ENCODE measurements around the gene NAT9. TPM values are rescaled to one million over a fixed set of nuclear protein-coding genes. Genes with fewer than 3 reads are reported as not detected.

NAT9 gene
- total and polyA plus RNA-seq, 9 donors, result 19.7 to 87.0 (median 56.5) TPM

DNA sequence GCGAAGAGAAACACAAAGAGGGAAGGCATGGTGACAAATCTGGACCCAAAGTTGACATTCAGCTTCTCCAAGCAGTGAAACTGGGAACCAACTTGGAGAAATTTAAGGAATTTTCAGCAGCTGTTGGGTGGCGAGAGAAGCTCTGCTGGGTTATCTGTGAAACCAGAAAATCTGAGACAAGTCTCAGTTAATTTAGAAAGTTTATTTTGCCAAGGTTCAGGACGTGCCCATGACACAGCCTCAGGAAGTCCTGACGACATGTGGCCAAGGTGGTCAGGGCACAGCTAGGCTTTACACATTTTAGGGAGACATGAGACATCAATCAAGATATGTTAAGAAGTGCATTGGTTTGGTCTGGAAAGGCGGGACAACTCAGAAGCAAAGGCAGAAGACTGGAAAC is 52.3 kb downstream of the NAT9 start:
- no peak for DNase-seq
- 49 to 71% (median 55%) methylated on average over 5 of the region's 5 CpGs for WGBS, 3 donors
- no peaks in the 10 kb centered on the region for H3K9me3 ChIP-seq
- no peak overlapping the region for H3K4me3 ChIP-seq
- H3K27me3 ChIP-seq, result no peaks in the 10 kb centered on the region
- H3K27ac ChIP-seq, result no peak overlapping the region
- H3K4me1 ChIP-seq (ENCODE audit: insufficient read depth), result no peaks in the 10 kb centered on the region
- no peak for TF ChIP-seq POLR2A (IDR thresholded peaks at IDR 0.05)
- TF ChIP-seq, protein P1, sequence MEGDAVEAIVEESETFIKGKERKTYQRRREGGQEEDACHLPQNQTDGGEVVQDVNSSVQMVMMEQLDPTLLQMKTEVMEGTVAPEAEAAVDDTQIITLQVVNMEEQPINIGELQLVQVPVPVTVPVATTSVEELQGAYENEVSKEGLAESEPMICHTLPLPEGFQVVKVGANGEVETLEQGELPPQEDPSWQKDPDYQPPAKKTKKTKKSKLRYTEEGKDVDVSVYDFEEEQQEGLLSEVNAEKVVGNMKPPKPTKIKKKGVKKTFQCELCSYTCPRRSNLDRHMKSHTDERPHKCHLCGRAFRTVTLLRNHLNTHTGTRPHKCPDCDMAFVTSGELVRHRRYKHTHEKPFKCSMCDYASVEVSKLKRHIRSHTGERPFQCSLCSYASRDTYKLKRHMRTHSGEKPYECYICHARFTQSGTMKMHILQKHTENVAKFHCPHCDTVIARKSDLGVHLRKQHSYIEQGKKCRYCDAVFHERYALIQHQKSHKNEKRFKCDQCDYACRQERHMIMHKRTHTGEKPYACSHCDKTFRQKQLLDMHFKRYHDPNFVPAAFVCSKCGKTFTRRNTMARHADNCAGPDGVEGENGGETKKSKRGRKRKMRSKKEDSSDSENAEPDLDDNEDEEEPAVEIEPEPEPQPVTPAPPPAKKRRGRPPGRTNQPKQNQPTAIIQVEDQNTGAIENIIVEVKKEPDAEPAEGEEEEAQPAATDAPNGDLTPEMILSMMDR (IDR thresholded peaks at IDR 0.05), result no peak
- TF ChIP-seq EP300 (IDR thresholded peaks at IDR 0.05), result no peak
- no peaks in the 10 kb centered on the region for H3K36me3 ChIP-seq
- intact Hi-C loops (cut with DNase I), result no loop called here

DNA sequence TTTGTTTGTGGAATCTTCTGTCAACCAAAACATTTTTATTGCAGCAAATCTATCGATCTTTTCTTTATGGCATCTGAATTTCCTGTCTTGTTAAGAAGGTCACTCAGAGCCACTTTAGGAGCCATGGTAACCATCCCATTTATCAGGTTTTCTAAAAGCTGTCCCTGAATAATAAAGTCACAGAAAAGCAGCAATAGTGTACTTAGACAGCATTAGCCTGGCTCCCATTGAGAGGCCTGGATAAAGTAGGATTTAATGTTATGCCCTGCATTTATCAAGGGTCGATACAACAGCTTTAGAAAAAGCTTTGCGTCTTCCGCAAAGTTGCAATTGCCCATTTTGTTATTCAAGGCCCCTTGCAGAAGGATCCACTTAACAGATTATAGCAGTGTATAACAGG is 53.4 kb downstream of the NAT9 start:
- intact Hi-C loops (cut with DNase I), result no loop called here
- Histone ChIP-seq H3K36me3 (no peaks in the 10 kb centered on the region), H3K4me3 (no peak overlapping the region), H3K4me1 (ENCODE audit: insufficient read depth) (no peaks in the 10 kb centered on the region), H3K27ac (no peak overlapping the region), H3K9me3 (no peaks in the 10 kb centered on the region), H3K27me3 (no peaks in the 10 kb centered on the region)
- no peak for DNase-seq
- TF ChIP-seq POLR2A (IDR thresholded peaks at IDR 0.05) (no peak), EP300 (IDR thresholded peaks at IDR 0.05) (no peak)
- TF ChIP-seq, protein P1 (IDR thresholded peaks at IDR 0.05), result no peak
- WGBS, 3 donors, result 85 to 93% (median 88%) methylated on average over 4 of the region's 4 CpGs

Small RNA genes lying within 50 kb of the gene (microRNA-seq; reads per million reads assigned to microRNA genes)
- gene MIR3615, result 2.1 to 14.7 (median 7.2) reads per million in 3 donors

Other genes with a start within 250 kb of the NAT9 start
- gene CD300LB, start 244.9 kb downstream of the NAT9 start, total RNA-seq, result under 1 TPM in 5 of 7 donors, not detected in 2; 0.13 to 0.69 (median 0.27) TPM
- under 1 TPM; 0.11 to 0.43 TPM for gene CD300LB, start 244.9 kb downstream of the NAT9 start, polyA plus RNA-seq
- 1 to 10 TPM in 2 of 7 donors, under 1 TPM in 4, not detected in 1; 0.18 to 1.6 (median 0.64) TPM for gene CD300C, start 230.2 kb downstream of the NAT9 start, total RNA-seq
- gene CD300C, start 230.2 kb downstream of the NAT9 start, polyA plus RNA-seq, result under 1 TPM; 0.40 to 0.52 TPM
- not detected for gene CD300H, start 208.8 kb downstream of the NAT9 start, total RNA-seq
- gene CD300H, start 208.8 kb downstream of the NAT9 start, polyA plus RNA-seq, result not detected
- gene CD300LD, start 184.1 kb downstream of the NAT9 start, total RNA-seq, result not detected
- not detected for gene CD300LD, start 184.1 kb downstream of the NAT9 start, polyA plus RNA-seq
- under 1 TPM; 0.11 to 0.79 (median 0.15) TPM for gene CD300E, start 152.6 kb downstream of the NAT9 start, total RNA-seq
- gene CD300E, start 152.6 kb downstream of the NAT9 start, polyA plus RNA-seq, result 1 to 10 TPM in 1 of 2 donors, under 1 TPM in 1; 0.30 to 1.1 TPM
- 1 to 10 TPM in 2 of 7 donors, under 1 TPM in 4, not detected in 1; 0.23 to 3.9 (median 0.34) TPM for gene CD300LF, start 63.4 kb downstream of the NAT9 start, total RNA-seq
- 1 to 10 TPM in 1 of 2 donors, under 1 TPM in 1; 0.36 to 2.6 TPM for gene CD300LF, start 63.4 kb downstream of the NAT9 start, polyA plus RNA-seq
- gene RAB37, start 39.1 kb downstream of the NAT9 start, total RNA-seq, result under 1 TPM in 5 of 7 donors, not detected in 2; 0.45 to 0.72 (median 0.57) TPM
- 1 to 10 TPM in 1 of 2 donors, under 1 TPM in 1; 0.58 to 2.4 TPM for gene RAB37, start 39.1 kb downstream of the NAT9 start, polyA plus RNA-seq
- 100 to 1,000 TPM in 1 of 7 donors, 10 to 100 TPM in 6; 12.1 to 101 (median 21.7) TPM for gene NHERF1, start 27.7 kb downstream of the NAT9 start, total RNA-seq
- 10 to 100 TPM; 13.9 to 21.0 TPM for gene NHERF1, start 27.7 kb downstream of the NAT9 start, polyA plus RNA-seq
- gene GRIN2C, start 83.5 kb upstream of the NAT9 start, total RNA-seq, result under 1 TPM; 0.11 to 0.82 (median 0.32) TPM
- under 1 TPM; 0.36 to 0.58 TPM for gene GRIN2C, start 83.5 kb upstream of the NAT9 start, polyA plus RNA-seq
- gene FDXR, start 96.6 kb upstream of the NAT9 start, total RNA-seq, result 10 to 100 TPM; 11.1 to 50.8 (median 43.4) TPM
- 10 to 100 TPM; 13.6 to 26.5 TPM for gene FDXR, start 96.6 kb upstream of the NAT9 start, polyA plus RNA-seq
- gene FADS6, start 117.3 kb upstream of the NAT9 start, total RNA-seq, result under 1 TPM in 1 of 7 donors, not detected in 6; 0.42 TPM
- under 1 TPM in 1 of 2 donors, not detected in 1; 0.12 TPM for gene FADS6, start 117.3 kb upstream of the NAT9 start, polyA plus RNA-seq
- gene USH1G, start 146.9 kb upstream of the NAT9 start, total RNA-seq, result 1 to 10 TPM in 4 of 7 donors, under 1 TPM in 3; 0.57 to 1.4 (median 1.1) TPM
- gene USH1G, start 146.9 kb upstream of the NAT9 start, polyA plus RNA-seq, result under 1 TPM; 0.08 to 0.29 TPM
- gene OTOP2, start 147.9 kb upstream of the NAT9 start, total RNA-seq, result not detected
- gene OTOP2, start 147.9 kb upstream of the NAT9 start, polyA plus RNA-seq, result not detected
- not detected for gene OTOP3, start 159.6 kb upstream of the NAT9 start, total RNA-seq
- gene OTOP3, start 159.6 kb upstream of the NAT9 start, polyA plus RNA-seq, result not detected
- gene HID1, start 196.4 kb upstream of the NAT9 start, total RNA-seq, result 10 to 100 TPM in 2 of 7 donors, 1 to 10 TPM in 5; 1.8 to 21.6 (median 5.2) TPM
- gene HID1, start 196.4 kb upstream of the NAT9 start, polyA plus RNA-seq, result 1 to 10 TPM; 4.1 to 7.2 TPM
- 10 to 100 TPM in 1 of 7 donors, 1 to 10 TPM in 6; 4.5 to 19.2 (median 5.8) TPM for gene CDR2L, start 211.3 kb upstream of the NAT9 start, total RNA-seq
- gene CDR2L, start 211.3 kb upstream of the NAT9 start, polyA plus RNA-seq, result 1 to 10 TPM; 2.1 to 3.3 TPM
- gene MRPL58, start 236.3 kb upstream of the NAT9 start, total RNA-seq, result 10 to 100 TPM; 17.9 to 40.6 (median 22.0) TPM
- 10 to 100 TPM; 24.3 to 39.7 TPM for gene MRPL58, start 236.3 kb upstream of the NAT9 start, polyA plus RNA-seq